Liver (tissue), 9 donors: ENCODE results near the gene SLC24A3. TPM values are rescaled to one million over a fixed set of nuclear protein-coding genes. Genes with fewer than 3 reads are reported as not detected.

Experiments used
- DNase-seq: peaks from one replicate; pipeline ENCODE4 v3.0.0-alpha.2; 2017; ENCODE audit warnings: low spot score
- H3K27ac ChIP-seq, 2 donors: one replicate each; pipeline ENCODE4 v1.7.0; 2013; ENCODE audit warnings: inconsistent platforms in 2 of 2, low read length in 2 of 2, control low read depth in 1 of 2, low read depth in 1 of 2, mild to moderate bottlenecking in 1 of 2
- H3K27me3 ChIP-seq, 4 donors: one replicate each; pipeline versions ENCODE4 v1.6.1 to v1.7.0; 2013; ENCODE audit warnings: low read length in 3 of 4, inconsistent platforms in 1 of 4, mild to moderate bottlenecking in 1 of 4, moderate library complexity in 1 of 4; ENCODE audit not compliant: control insufficient read depth in 4 of 4, insufficient read depth in 4 of 4
- H3K36me3 ChIP-seq, 4 donors: one replicate each; pipeline versions ENCODE4 v1.6.1 to v1.7.0; 2013; ENCODE audit warnings: low read length in 3 of 4, mild to moderate bottlenecking in 3 of 4, low read depth in 1 of 4, moderate library complexity in 1 of 4; ENCODE audit not compliant: control insufficient read depth in 4 of 4, insufficient read depth in 3 of 4
- H3K4me1 ChIP-seq, 4 donors: one replicate each; pipeline versions ENCODE4 v1.6.1 to v1.7.0; 2013; ENCODE audit warnings: low read length in 3 of 4, mild to moderate bottlenecking in 3 of 4, moderate library complexity in 1 of 4; ENCODE audit not compliant: control insufficient read depth in 4 of 4, insufficient read depth in 4 of 4
- H3K4me3 ChIP-seq, 3 donors: one replicate each; pipeline versions ENCODE4 v1.6.1 to v1.7.0; 2013; ENCODE audit warnings: low read length in 3 of 3, control low read depth in 1 of 3, low read depth in 1 of 3, mild to moderate bottlenecking in 1 of 3
- H3K9ac ChIP-seq, 2 donors: one replicate each; pipeline ENCODE4 v1.7.0; 2013; ENCODE audit warnings: low read length in 2 of 2, mild to moderate bottlenecking in 2 of 2, moderate library complexity in 2 of 2, control low read depth in 1 of 2, low read depth in 1 of 2
- H3K9me3 ChIP-seq, 4 donors: one replicate each; pipeline versions ENCODE4 v1.6.1 to v1.7.0; 2013; ENCODE audit warnings: low read length in 3 of 4; ENCODE audit not compliant: control insufficient read depth in 4 of 4
- CTCF ChIP-seq: fragments of 150-350 bp; IDR thresholded peaks from 2 replicates; pipeline ENCODE4 v1.5.1; 2017; ENCODE audit warnings: improper control_type of control experiment, low read depth, low read length; ENCODE audit not compliant: missing input control
- EGR1 ChIP-seq, 2 donors: IDR thresholded peaks; 2 replicates each; pipeline ENCODE4 v1.6.1; 2016 to 2018; ENCODE audit warnings: antibody characterized with exemption in 2 of 2, low read depth in 2 of 2
- FOXA1 ChIP-seq: IDR thresholded peaks from 2 replicates; pipeline ENCODE4 v1.6.1; 2016; ENCODE audit warnings: antibody characterized with exemption
- FOXA2 ChIP-seq: IDR thresholded peaks from 2 replicates; pipeline ENCODE4 v1.6.1; 2016; ENCODE audit warnings: antibody characterized with exemption
- GABPA ChIP-seq, 2 donors: IDR thresholded peaks in 1 of 2; conservative IDR thresholded peaks in 1 of 2; 2 replicates each; pipeline ENCODE4 v1.6.1; 2016; ENCODE audit warnings: antibody characterized with exemption in 2 of 2, mild to moderate bottlenecking in 1 of 2, moderate library complexity in 1 of 2
- HNF4A ChIP-seq, 2 donors: conservative IDR thresholded peaks; 2 replicates each; pipeline ENCODE4 v1.6.1; 2016; ENCODE audit warnings: antibody characterized with exemption in 2 of 2, mild to moderate bottlenecking in 2 of 2
- HNF4G ChIP-seq: IDR thresholded peaks from 2 replicates; pipeline ENCODE4 v1.6.1; 2016; ENCODE audit warnings: antibody characterized with exemption
- JUND ChIP-seq, 2 donors: IDR thresholded peaks; 2 replicates each; pipeline ENCODE4 v1.6.1; 2016; ENCODE audit warnings: antibody characterized with exemption in 2 of 2
- NR2F2 ChIP-seq: IDR thresholded peaks from 2 replicates; pipeline ENCODE4 v1.6.1; 2016; ENCODE audit warnings: antibody characterized with exemption
- RAD21 ChIP-seq, 2 donors: IDR thresholded peaks; 2 replicates each; pipeline ENCODE4 v1.6.1; 2016; ENCODE audit warnings: antibody characterized with exemption in 2 of 2, mild to moderate bottlenecking in 2 of 2
- REST ChIP-seq: IDR thresholded peaks from 2 replicates; pipeline ENCODE4 v1.6.1; 2016; ENCODE audit warnings: antibody characterized with exemption, mild to moderate bottlenecking
- RXRA ChIP-seq, 2 donors: IDR thresholded peaks; 2 replicates each; pipeline ENCODE4 v1.6.1; 2017 to 2018; ENCODE audit warnings: antibody characterized with exemption in 2 of 2, mild to moderate bottlenecking in 1 of 2
- SP1 ChIP-seq: IDR thresholded peaks from 2 replicates; pipeline ENCODE4 v1.6.1; 2018; ENCODE audit warnings: antibody characterized with exemption, mild to moderate bottlenecking
- ZBTB33 ChIP-seq: IDR thresholded peaks from 2 replicates; pipeline ENCODE4 v1.6.1; 2016; ENCODE audit warnings: antibody characterized with exemption
- WGBS: extraction: QIAGEN DNeasy Blood & Tissue Kit; methylation state at CpG from one replicate; pipeline ENCODE4 v1.1.7; 2013; 5-methylcytosine and 5-hydroxymethylcytosine counted together
- polyA plus RNA-seq, 2 donors: library from polyadenylated mRNA; stranded (reverse) in 1 of 2; unstranded in 1 of 2; fragments of 200-250 nt in 1 of 2; fragments of >200 nt in 1 of 2; fragmentation: Nextera tagmentation in 1 of 2; extraction: Ambion mirVana in 1 of 2; gene quantifications; one replicate each; pipeline versions ENCODE4 v1.2.1 to v1.2.3, GENCODE V29; 2013 to 2015
- total RNA-seq, 2 donors: library from RNA; depleted of rRNA; stranded (reverse); fragments of >200 nt; gene quantifications; one replicate each; pipeline ENCODE4 v1.2.3, GENCODE V29; 2014
- TF ChIP-seq, protein P1 (sequence below): IDR thresholded peaks from 2 replicates; pipeline ENCODE4 v1.6.1; 2016; ENCODE audit warnings: antibody characterized with exemption
- donor health status: healthy.
- donor health status: healthy.
- donor health status: healthy.
- donor health status: healthy.
- donor health status: healthy.

SLC24A3 gene
- total and polyA plus RNA-seq, 4 donors = 0.28 to 1.8 (median 0.46) TPM

DNA sequence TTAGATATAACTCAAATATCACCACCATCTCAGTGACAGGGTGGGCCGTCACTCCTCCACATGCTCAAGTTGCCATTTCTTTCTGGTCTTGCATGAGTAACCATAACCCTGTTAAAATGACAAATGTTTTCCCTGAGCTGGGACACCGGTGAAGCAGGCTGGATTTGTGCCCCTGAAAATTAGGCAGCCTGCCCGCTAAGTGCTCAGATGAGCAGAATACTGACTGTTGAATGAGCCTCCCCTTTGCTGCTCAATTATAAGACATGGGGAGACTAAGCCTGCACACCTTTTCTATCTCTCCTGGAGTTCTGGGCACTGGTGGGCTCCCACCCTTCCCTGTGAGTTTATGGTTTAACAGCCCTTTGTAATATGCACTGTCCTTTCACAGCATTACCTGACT lies 161.8 kb downstream of the SLC24A3 start:
- Histone ChIP-seq H3K27ac (no peak overlapping the region), H3K27me3 (peaks cover 0 to 4% (median 0%) of the 10 kb centered on the region in 4 donors), H3K36me3 (no peaks in the 10 kb centered on the region), H3K4me3 (no peak overlapping the region), H3K9ac (no peak overlapping the region), H3K4me1 (no peaks in the 10 kb centered on the region), H3K9me3 (no peaks in the 10 kb centered on the region)
- no peak for DNase-seq
- 88% methylated on average over 3 of the region's 3 CpGs for WGBS
- no peak for TF ChIP-seq FOXA2
- no peak for TF ChIP-seq EGR1 (IDR thresholded peaks at IDR 0.05; ENCODE audit: low read depth in 2 of 2)
- no peak for TF ChIP-seq REST
- no peak for TF ChIP-seq NR2F2
- TF ChIP-seq GABPA (IDR thresholded peaks at IDR 0.05 in 1 of 2, conservative IDR thresholded peaks at IDR 0.05 in 1 of 2) = no peak
- TF ChIP-seq RXRA (IDR thresholded peaks at IDR 0.05) = no peak
- TF ChIP-seq SP1 = no peak
- no peak for TF ChIP-seq FOXA1
- no peak for TF ChIP-seq JUND (IDR thresholded peaks at IDR 0.05)
- TF ChIP-seq HNF4G = no peak
- TF ChIP-seq CTCF = no peak
- TF ChIP-seq, protein P1, sequence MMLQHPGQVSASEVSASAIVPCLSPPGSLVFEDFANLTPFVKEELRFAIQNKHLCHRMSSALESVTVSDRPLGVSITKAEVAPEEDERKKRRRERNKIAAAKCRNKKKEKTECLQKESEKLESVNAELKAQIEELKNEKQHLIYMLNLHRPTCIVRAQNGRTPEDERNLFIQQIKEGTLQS = no peak
- no peak for TF ChIP-seq ZBTB33
- TF ChIP-seq HNF4A (conservative IDR thresholded peaks at IDR 0.05) = no peak
- TF ChIP-seq RAD21 (IDR thresholded peaks at IDR 0.05) = no peak

DNA sequence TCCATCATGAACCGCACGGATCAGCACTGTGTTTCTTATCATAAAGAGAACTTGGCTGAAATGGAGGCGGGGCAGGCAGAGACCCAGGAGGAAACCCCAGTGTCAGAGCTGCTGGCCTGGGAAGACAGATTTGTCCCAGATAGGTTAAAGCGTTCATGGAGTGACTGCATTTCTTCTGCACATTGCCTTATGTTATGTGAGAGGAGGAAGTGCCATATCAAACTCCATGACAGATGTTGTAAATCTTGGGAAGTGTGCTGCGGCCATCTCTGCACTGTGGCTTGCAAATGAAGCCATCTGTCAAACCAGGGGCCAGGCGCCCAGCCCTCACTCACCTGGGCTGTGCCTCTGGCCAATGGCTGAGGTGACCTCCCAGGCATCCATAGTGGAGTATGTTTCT lies 163.0 kb downstream of the SLC24A3 start:
- Histone ChIP-seq H3K36me3 (no peaks in the 10 kb centered on the region), H3K4me1 (no peaks in the 10 kb centered on the region), H3K27me3 (peaks cover 0 to 4% (median 0%) of the 10 kb centered on the region in 4 donors), H3K9me3 (no peaks in the 10 kb centered on the region), H3K9ac (no peak overlapping the region), H3K4me3 (no peak overlapping the region), H3K27ac (no peak overlapping the region)
- 56% methylated on average over 6 of the region's 6 CpGs for WGBS
- TF ChIP-seq NR2F2 (no peak), CTCF (no peak)
- no peak for DNase-seq
